Mucosa of descending colon (tissue), 3 donors: ENCODE results near the gene NFATC2IP. TPM values are rescaled to one million over a fixed set of nuclear protein-coding genes. Genes with fewer than 3 reads are reported as not detected.
A peak's percentile ranks its signal among the peaks of the same experiment; 100 is the strongest.

ENCODE experiments used
- ATAC-seq: fragments of 200-7000 bp; cut with Tn5 transposase; one replicate; pipeline ENCODE4 v1.9.1; 2020; ENCODE audit warnings: mild to moderate bottlenecking, moderate library complexity
- DNase-seq, 3 donors: peaks; one replicate each; pipeline ENCODE4 v3.0.0-alpha.2; 2020
- H3K36me3 ChIP-seq: fragments of 200-600 bp; one replicate; pipeline ENCODE4 v1.8.0; 2021; ENCODE audit warnings: low read depth, mild to moderate bottlenecking
- H3K4me1 ChIP-seq: fragments of 200-600 bp; one replicate; pipeline ENCODE4 v1.8.0; 2021; ENCODE audit warnings: low read depth, mild to moderate bottlenecking
- H3K4me3 ChIP-seq: fragments of 200-600 bp; one replicate; pipeline ENCODE4 v1.8.0; 2021; ENCODE audit warnings: mild to moderate bottlenecking
- H3K9me3 ChIP-seq: fragments of 200-600 bp; one replicate; pipeline ENCODE4 v1.8.0; 2021; ENCODE audit warnings: mild to moderate bottlenecking
- CTCF ChIP-seq: fragments of 200-600 bp; IDR thresholded peaks from one replicate; pipeline ENCODE4 v1.8.0; 2022; ENCODE audit warnings: antibody characterized with exemption, mild to moderate bottlenecking
- intact Hi-C, 2 donors: fragments of 100-400 bp; cut with DNase I in 1 of 2; cut with micrococcal nuclease in 1 of 2; formaldehyde crosslinking; loops; one replicate each; pipeline versions ENCODE4 v1.11.0 to v1.11.1; 2022; cut with DNase I, micrococcal nuclease
- total RNA-seq, 3 donors: library from RNA; stranded (reverse); fragmentation: NEBNext Ultra II Directional in 2 of 3; extraction: Animal tissue kit (Norgen Biotek cat#: 25700) in 2 of 3; gene quantifications; one replicate each; pipeline versions ENCODE4 v1.2.1 to v1.2.4, GENCODE V29; 2021 to 2023
- donor health status: DM: no; HTN: no; CAD: no; lungs with moderate emphysema.
- donor health status: DM: no; HTN: no; CAD: no.
- donor health status: DM: no; HTN: yes; CAD: no.

Gene NFATC2IP
- total RNA-seq, 3 donors from 2014 or later = 45.0 to 57.9 (median 50.9) TPM

GRCh38 chr16:28904828-28905227 lies 45.9 kb upstream of the NFATC2IP start:
- no peaks in the 10 kb centered on the region for H3K9me3 ChIP-seq
- no peak overlapping the region for H3K4me3 ChIP-seq
- ATAC-seq (no peak), DNase-seq (no peak)
- no peak for TF ChIP-seq CTCF
- H3K36me3 ChIP-seq = no peaks in the 10 kb centered on the region
- no peaks in the 10 kb centered on the region for H3K4me1 ChIP-seq
- intact Hi-C loops = no loop called here

- Histone ChIP-seq H3K36me3 (no peaks in the 10 kb centered on the region), H3K4me3 (no peak overlapping the region), H3K9me3 (no peaks in the 10 kb centered on the region), H3K4me1 (no peaks in the 10 kb centered on the region)
- TF ChIP-seq CTCF = no peak
- ATAC-seq (no peak), DNase-seq (no peak)
- intact Hi-C loops = no loop called here
Observed at GRCh38 chr16:28905229-28905754, 45.4 kb upstream of the NFATC2IP start.

- TF ChIP-seq CTCF = no peak
- intact Hi-C loops = no loop called here
- no peak for DNase-seq
- no peaks in the 10 kb centered on the region for H3K9me3 ChIP-seq
- peaks cover 4% of the 10 kb centered on the region for H3K4me1 ChIP-seq
- H3K4me3 ChIP-seq = no peak overlapping the region
- no peak for ATAC-seq
- no peaks in the 10 kb centered on the region for H3K36me3 ChIP-seq
Observed at GRCh38 chr16:28905800-28906372, 44.9 kb upstream of the NFATC2IP start.

GRCh38 chr16:28910086-28911031 lies 40.4 kb upstream of the NFATC2IP start:
- intact Hi-C loops = no loop called here
- no peak for TF ChIP-seq CTCF
- H3K4me3 ChIP-seq = no peak overlapping the region
- H3K9me3 ChIP-seq = no peaks in the 10 kb centered on the region
- H3K4me1 ChIP-seq = peaks cover 8% of the 10 kb centered on the region
- ATAC-seq = peak; percentile 88
- DNase-seq = peak; percentile 75 to 76 (median 75)
- no peaks in the 10 kb centered on the region for H3K36me3 ChIP-seq

GRCh38 chr16:28912558-28912957 lies 38.2 kb upstream of the NFATC2IP start:
- ATAC-seq (no peak), DNase-seq (no peak)
- intact Hi-C loops = no loop called here
- Histone ChIP-seq H3K4me3 (no peak overlapping the region), H3K36me3 (no peaks in the 10 kb centered on the region), H3K4me1 (peaks cover 8% of the 10 kb centered on the region), H3K9me3 (no peaks in the 10 kb centered on the region)
- no peak for TF ChIP-seq CTCF
